ENCODE measurements around the gene CDC42BPB.

The CDC42BPB gene

GRCh38 chr14:103094406-103095209 lies 37.3 kb upstream of the CDC42BPB start, which contains the start of gene EXOC3L4:
TSS of gene EXOC3L4 (plus strand) at chr14:103094725. CDS start at chr14:103100220, 5,495 bp downstream.
- DNase-seq (ENCODE audit: low spot score), result no peak

DNA sequence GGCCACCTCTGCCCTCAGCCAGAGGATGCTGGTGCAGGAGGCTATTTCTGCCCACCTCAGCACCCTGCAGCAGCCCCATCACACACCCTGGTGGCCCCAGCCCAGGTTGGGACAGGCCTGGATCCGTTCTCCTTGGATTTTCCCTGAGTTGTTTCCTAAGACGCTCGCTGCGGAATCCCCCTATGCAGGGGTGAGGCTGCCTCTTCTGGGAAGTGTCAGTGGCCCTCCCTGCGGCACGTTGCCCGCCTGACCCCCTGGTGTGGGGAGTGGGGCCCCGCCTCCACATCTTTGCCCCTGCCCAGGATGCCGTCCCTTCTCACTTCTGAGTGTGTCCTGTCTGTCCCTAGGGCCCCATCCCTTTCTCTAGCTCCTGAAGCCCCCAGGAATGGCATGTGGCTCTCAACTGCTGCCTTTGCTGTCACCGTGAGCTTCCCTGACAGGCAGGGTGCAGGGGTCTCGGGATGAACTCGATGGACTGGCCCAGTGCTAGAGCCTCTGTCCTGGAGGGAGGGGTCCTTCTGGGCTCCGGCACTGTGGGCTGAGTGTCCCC lies 36.6 kb upstream of the CDC42BPB start:
- DNase-seq (ENCODE audit: low spot score), result no peak

- no peak for DNase-seq (ENCODE audit: low spot score)
These were observed 34.5 kb upstream of the CDC42BPB start for GRCh38 chr14:103091883-103092222.

DNA sequence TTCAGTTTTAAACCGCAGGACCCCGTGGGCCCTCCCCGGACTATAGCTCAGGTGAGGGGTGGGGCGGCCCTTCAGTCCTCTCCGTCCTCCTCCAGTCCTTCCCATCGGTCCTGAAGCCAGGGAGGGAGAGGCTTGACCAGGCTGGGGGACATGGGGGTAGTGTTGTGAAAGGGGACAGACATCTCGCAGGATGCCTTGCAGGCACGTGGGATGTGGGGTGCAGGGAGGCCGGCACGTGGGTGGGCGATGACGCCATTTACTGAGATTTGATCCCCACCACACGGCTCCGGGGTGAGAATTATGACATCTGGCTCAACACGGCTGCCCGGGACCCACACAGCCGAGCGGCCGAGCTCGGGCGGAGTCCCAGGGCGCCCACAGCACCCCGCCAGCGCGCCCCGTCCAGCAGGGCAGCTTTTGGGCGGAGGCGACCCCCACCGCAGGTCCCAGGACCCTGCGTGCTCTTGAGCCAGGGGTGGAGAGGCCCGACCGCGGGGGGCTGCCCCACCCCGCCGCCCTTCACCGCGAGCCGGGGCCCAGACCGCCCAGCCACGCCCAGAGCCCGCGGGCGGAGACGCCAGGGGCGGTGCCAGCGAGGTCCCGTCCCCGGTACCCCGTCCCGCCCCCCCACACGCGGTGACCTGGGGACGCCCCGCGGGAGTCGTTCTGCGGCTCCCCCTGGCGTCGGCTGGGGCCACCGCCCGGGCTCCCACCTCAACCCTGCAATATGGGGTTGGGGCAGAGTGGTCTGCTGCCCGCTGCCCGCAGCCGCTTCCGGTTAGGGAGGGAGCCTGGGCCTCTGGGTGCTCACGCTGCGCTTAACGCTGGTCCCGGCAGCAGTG lies 33.9 kb upstream of the CDC42BPB start:
- DNase-seq (ENCODE audit: low spot score), result no peak

DNA sequence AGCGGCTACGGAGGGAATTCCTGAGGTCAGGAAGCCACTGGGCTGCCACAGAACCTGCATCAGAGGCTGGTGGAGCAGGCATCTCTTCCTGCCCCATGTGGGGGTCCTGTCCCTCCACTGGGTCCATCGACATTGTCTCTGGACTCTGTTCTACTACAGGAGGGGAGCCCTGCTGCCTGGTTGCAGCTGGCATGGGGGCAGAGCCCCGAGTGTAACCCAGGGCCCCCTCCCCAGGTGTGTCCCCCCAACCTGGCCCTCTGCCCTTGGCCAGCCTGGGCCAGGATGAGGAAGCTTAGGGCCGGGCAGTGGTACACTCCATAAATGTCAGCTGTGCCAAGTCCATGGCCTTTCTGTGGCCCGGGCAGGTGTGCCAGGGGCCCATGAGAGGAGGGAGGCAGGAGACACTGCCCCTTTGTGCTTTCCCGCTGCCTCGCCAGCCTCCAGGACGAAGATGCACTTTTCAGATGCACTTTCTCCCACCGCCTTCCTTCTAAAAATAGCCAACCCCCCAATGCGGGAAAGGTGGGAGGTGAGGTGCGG lies 33.2 kb upstream of the CDC42BPB start:
- DNase-seq (ENCODE audit: low spot score), result no peak

- DNase-seq (ENCODE audit: low spot score), result no peak
These were observed 32.3 kb upstream of the CDC42BPB start for GRCh38 chr14:103089386-103090335.

- no peak for DNase-seq (ENCODE audit: low spot score)
These were observed 31.6 kb upstream of the CDC42BPB start for GRCh38 chr14:103088921-103089320.

- no peak for DNase-seq (ENCODE audit: low spot score)
These were observed 30.0 kb upstream of the CDC42BPB start for GRCh38 chr14:103087343-103087835.

DNA sequence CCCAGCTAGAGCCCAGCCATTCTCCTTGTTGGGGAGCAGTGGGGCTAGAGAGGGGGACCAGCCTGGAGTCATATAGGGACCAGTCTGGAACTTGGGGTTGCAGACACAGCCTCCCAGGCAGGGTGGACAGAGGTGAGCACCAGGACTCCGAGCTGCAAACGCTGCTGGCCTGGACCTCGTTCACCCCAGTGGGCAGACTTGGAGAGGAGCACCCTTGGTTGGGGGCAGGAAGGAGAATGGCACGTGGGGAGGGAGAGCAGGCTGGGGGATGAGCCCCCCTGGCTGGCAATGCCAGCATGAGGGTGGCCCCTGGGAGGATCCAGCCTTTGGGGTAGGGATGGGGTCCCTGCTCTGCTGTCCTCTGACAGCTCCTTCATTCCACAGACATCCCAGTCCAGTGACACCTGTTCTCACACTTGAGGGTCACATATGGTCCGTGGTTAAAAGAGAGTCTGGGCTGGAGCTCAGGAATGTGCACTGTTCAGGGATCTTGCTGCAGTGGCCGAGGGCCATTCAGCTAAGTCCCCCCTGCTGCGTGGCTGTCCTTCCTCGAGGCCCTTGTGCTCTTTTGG lies 29.5 kb upstream of the CDC42BPB start:
- DNase-seq (ENCODE audit: low spot score), result no peak

GRCh38 chr14:103085106-103086091 lies 28.1 kb upstream of the CDC42BPB start:
- DNase-seq (ENCODE audit: low spot score), result no peak

DNA sequence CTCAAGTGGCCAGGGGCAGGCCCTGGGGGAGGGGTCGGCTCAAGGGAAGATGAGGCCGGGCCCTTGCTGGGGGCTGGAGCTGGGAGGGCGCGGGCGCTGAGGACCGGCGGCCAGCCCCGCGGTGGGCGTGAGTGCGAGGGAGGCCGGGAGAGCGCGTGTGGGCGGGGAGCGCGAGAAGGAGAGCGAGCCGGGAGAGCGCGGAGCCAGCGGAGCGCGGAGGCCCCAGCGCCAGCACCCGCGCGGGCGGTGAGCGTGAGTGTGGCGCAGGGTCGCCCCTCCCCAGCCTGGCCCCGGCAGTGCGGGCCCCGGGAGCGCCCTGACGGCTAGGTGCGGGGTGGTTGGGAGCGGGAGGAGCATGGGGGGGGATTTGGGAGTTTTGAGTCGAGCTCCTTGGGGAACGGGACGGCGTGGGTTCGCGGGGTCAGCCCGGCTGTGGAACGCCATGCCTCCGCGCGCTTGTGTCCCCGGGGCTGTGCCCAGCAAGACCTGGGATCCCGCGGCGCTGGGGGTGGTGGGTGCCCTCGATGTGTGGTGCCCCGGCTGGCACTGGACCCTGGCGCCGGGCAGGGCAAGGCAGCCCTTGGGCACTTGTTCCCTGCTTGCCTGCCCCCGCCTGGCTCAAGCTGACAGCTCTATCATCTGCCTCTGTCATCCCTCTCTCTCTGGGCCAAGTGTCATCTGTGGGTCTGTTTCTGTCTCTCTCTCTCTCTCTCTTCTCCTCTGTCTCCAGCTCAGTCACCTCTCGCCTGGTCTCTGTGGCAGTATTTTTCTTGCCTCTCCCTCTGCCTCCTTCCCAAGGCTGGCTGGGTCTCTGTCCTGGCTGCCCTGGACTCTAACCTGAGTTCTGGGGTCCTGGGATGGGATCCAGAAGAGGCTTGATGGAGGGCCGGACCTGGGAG lies 26.9 kb upstream of the CDC42BPB start, which contains the start of gene LBHD2:
LBHD2 (plus strand) TSS at position 190 of the 899 bp plus-strand sequence. CDS start 1,803 bp downstream, outside the sequence.
- DNase-seq (ENCODE audit: low spot score), result peak; percentile 46

DNA sequence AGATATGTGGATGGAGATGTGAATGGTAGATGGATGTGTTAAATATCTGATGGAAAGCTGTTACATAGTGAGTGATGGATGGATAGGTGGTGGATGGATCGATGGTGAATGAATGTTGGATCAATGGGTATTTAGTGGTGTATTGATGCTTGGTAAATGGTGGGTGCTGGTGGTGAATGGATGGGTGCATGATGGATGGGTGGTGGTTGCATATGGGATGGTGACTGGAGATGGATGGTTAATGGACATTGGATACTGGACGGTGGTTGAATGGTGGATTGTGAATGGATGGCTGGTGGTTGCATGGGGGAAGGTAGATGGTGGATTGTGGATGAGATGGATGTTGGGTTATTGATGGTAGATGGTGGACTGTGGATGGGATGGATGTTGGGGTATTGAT lies 24.6 kb upstream of the CDC42BPB start:
- DNase-seq (ENCODE audit: low spot score), result no peak

GRCh38 chr14:103078860-103079587 lies 21.7 kb upstream of the CDC42BPB start:
- no peak for DNase-seq (ENCODE audit: low spot score)

DNA sequence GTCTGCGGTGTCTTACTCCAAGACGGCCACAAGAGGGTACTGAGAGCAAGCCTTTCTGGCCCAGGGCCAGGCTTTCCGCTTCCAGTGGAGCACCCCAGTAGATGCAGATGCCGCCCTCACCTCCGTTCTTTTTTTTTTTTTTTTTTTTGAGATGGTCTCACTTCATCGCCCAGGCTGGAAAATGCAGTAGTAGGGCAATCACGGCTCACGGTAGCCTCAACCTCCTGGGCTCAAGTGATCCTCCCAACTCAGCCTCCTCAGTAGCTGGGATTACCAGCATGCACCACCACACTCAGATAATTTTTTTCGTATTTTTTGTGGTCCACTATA lies 21.0 kb upstream of the CDC42BPB start:
- DNase-seq (ENCODE audit: low spot score), result peak; percentile 69

DNA sequence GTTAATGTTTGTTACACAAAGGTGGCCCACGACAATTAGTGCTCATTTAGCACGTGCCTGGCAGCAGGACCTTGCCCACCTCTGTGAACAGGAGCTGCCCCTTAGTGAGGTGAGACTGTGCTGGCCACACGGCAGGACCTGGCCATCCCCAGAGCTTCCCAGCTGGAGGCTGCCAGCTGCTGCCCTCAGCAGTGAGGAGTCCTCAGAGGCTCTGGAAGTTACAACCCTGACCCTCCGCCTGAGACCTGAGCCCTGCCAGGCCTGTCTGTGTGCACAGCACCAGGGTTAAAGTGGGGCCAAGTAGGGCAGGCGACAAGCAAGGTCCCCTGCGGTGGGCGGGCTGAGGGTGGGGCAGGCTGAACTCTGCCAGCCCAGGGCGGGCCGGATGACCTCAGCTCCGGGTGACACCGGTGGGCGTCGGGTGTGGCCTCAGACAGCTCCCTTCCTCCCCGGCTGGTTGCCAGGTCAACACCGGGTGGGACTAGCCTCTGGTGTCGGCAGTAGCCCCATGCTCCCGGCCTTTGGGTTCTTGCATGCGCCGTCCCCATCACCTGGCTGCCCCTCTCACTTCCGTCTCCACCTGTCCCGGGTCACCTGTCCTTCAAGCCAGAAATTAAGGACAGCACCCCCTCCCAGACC lies 17.5 kb upstream of the CDC42BPB start:
- peak; percentile 70 for DNase-seq (ENCODE audit: low spot score)

DNA sequence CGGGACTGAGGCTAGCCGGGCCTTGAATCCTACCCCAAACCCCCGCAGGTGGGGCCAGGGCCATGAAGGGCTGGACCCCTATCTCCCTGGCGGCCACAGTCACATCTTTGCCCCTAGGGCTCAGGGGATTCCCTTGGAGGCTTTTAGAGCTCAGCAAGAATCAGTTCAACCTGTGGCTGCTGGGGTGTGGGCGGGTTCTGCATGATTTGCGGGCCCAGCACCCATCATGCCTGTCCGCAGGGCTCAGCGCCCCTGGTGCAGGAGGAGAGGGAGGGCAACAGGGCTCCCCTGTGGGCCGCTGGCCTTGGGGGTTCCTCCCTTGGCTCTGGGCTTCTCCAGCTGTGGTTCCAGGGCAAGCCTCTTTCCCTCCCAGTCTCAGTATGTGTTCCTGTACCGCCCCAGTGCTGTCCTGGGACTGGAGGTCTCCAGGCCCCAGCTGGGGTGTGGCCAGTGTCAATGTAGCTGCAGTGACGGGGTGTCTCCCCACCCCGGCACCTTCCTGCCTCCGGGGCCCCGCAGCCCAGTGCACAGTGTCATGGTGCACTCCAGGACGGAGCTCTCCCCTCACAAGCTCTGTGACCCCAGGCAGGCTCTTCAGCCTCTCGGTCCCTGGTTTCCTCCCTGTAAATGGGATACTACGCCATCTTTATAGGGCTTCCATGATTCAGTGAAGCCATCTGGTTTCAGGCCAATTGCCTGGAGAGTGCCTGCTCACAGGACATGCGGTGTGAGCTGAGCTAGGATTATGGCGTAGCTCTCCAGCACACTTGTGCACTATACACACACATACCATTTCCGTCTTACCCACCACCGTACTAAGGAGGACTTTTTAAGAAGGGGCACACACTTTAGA lies 16.8 kb upstream of the CDC42BPB start:
- DNase-seq (ENCODE audit: low spot score), result no peak
